Right lobe of liver (tissue), 6 donors: ENCODE measurements around the gene TIGD2. TPM values are rescaled to one million over a fixed set of nuclear protein-coding genes. Genes with fewer than 3 reads are reported as not detected.

Experiments used
- ATAC-seq, 4 donors: fragments of 200-7000 bp; cut with Tn5 transposase; one replicate each; pipeline ENCODE4 v1.9.1; 2020; ENCODE audit warnings: mild to moderate bottlenecking in 4 of 4, moderate library complexity in 4 of 4
- DNase-seq, 3 donors: peaks; one replicate each; pipeline ENCODE4 v3.0.0-alpha.2; 2020
- H3K27ac ChIP-seq, 3 donors: fragments of 200-600 bp; one replicate each; pipeline ENCODE4 v1.8.0; 2022
- H3K27me3 ChIP-seq, 2 donors: fragments of 200-600 bp; one replicate each; pipeline ENCODE4 v1.8.0; 2022
- H3K36me3 ChIP-seq, 4 donors: fragments of 200-600 bp; sonication (generic) in 1 of 4; one replicate each; pipeline versions ENCODE4 v1.5.1 to v1.8.0; 2017 to 2022; ENCODE audit warnings: control low read depth in 1 of 4
- H3K4me1 ChIP-seq, 4 donors: fragments of 200-600 bp; sonication (generic) in 1 of 4; one replicate each; pipeline versions ENCODE4 v1.5.1 to v1.8.0; 2017 to 2022; ENCODE audit warnings: control low read depth in 1 of 4
- H3K4me3 ChIP-seq, 3 donors: fragments of 200-600 bp; one replicate each; pipeline ENCODE4 v1.8.0; 2022
- H3K9me3 ChIP-seq, 4 donors: fragments of 200-600 bp; sonication (generic) in 1 of 4; one replicate each; pipeline versions ENCODE4 v1.5.1 to v1.8.0; 2017 to 2022; ENCODE audit warnings: control low read depth in 1 of 4
- CTCF ChIP-seq, 4 donors: fragments of 200-600 bp in 3 of 4; fragments of 450-650 bp in 1 of 4; IDR thresholded peaks; one replicate each; pipeline versions ENCODE4 v1.5.1 to v1.8.0; 2016 to 2022; ENCODE audit warnings: antibody characterized with exemption in 4 of 4, mild to moderate bottlenecking in 2 of 4
- POLR2A ChIP-seq: fragments of 450-650 bp; IDR thresholded peaks from one replicate; pipeline ENCODE4 v1.6.1; 2017; ENCODE audit warnings: antibody characterized with exemption, mild to moderate bottlenecking
- WGBS: methylation state at CpG from one replicate; pipeline ENCODE4 v1.1.6; 2018; ENCODE audit warnings: low coverage, low lambda C conversion rate; ENCODE audit not compliant: insufficient coverage; ENCODE audit errors: missing lambda C conversion rate; 5-methylcytosine and 5-hydroxymethylcytosine counted together
- intact Hi-C, 2 donors: fragments of 100-400 bp; cut with DNase I; formaldehyde crosslinking; loops; one replicate each; pipeline versions ENCODE4 v1.11.2 to v1.14.1; 2022
- total RNA-seq, 6 experiments: library from RNA; depleted of rRNA in 2 of 6; stranded (reverse); fragments of >200 nt in 2 of 6; fragmentation: NEBNext Ultra II Directional in 3 of 6; extraction: Animal tissue kit (Norgen Biotek cat#: 25700) in 3 of 6; gene quantifications; one replicate each; pipeline versions ENCODE4 v1.1.0 to v1.2.4, GENCODE V29; 2016 to 2023
- donor health status: DM: no; HTN: yes; CAD: no.
- donor health status: DM: no; HTN: no; CAD: no.
- donor health status: DM: no; HTN: no; CAD: no.
- donor health status: DM: no; HTN: yes; CAD: no.
- donor health status: DM: no; HTN: yes; CAD: no.

TIGD2 gene
- total RNA-seq, 6 experiments from 2014 or later, result 8.5 to 16.8 (median 13.8) TPM

GRCh38 chr4:89152972-89153371, 41.6 kb downstream of the TIGD2 start:
- H3K36me3 ChIP-seq, result no peaks in the 10 kb centered on the region
- no peaks in the 10 kb centered on the region for H3K9me3 ChIP-seq
- H3K27me3 ChIP-seq, result no peaks in the 10 kb centered on the region
- intact Hi-C loops, result no loop called here
- WGBS, result 73% methylated on average over 2 of the region's 2 CpGs
- DNase-seq, result no peak
- no peak overlapping the region for H3K27ac ChIP-seq
- ATAC-seq, result no peak
- TF ChIP-seq CTCF (IDR thresholded peaks at IDR 0.05), result no peak
- TF ChIP-seq POLR2A, result no peak
- no peaks in the 10 kb centered on the region for H3K4me1 ChIP-seq
- no peak overlapping the region for H3K4me3 ChIP-seq

- TF ChIP-seq POLR2A (no peak), CTCF (IDR thresholded peaks at IDR 0.05) (no peak)
- Histone ChIP-seq H3K27me3 (no peaks in the 10 kb centered on the region), H3K27ac (no peak overlapping the region), H3K4me1 (no peaks in the 10 kb centered on the region), H3K9me3 (no peaks in the 10 kb centered on the region), H3K36me3 (no peaks in the 10 kb centered on the region), H3K4me3 (no peak overlapping the region)
- intact Hi-C loops, result no loop called here
- DNase-seq, result no peak
- no peak for ATAC-seq
- WGBS, result 87% methylated on average over 9 of the region's 12 CpGs
Observed at GRCh38 chr4:89156174-89156914, 45.0 kb downstream of the TIGD2 start.

- H3K4me1 ChIP-seq, result no peaks in the 10 kb centered on the region
- no peaks in the 10 kb centered on the region for H3K27me3 ChIP-seq
- ATAC-seq (no peak), DNase-seq (no peak)
- TF ChIP-seq POLR2A (no peak), CTCF (IDR thresholded peaks at IDR 0.05) (no peak)
- 72% methylated on average over 6 of the region's 7 CpGs for WGBS
- H3K27ac ChIP-seq, result no peak overlapping the region
- H3K9me3 ChIP-seq, result no peaks in the 10 kb centered on the region
- H3K4me3 ChIP-seq, result no peak overlapping the region
- intact Hi-C loops, result no loop called here
- no peaks in the 10 kb centered on the region for H3K36me3 ChIP-seq
Observed at GRCh38 chr4:89157488-89158024, 46.2 kb downstream of the TIGD2 start.

GRCh38 chr4:89158884-89159503, 47.7 kb downstream of the TIGD2 start:
- DNase-seq, result no peak
- H3K4me3 ChIP-seq, result no peak overlapping the region
- peak; percentile 77 to 85 (median 80) for TF ChIP-seq CTCF (IDR thresholded peaks at IDR 0.05)
- no peak for TF ChIP-seq POLR2A
- no peaks in the 10 kb centered on the region for H3K9me3 ChIP-seq
- ATAC-seq, result peak; percentile 84 to 97 (median 91)
- no peaks in the 10 kb centered on the region for H3K27me3 ChIP-seq
- no peaks in the 10 kb centered on the region for H3K4me1 ChIP-seq
- intact Hi-C loops, result no loop called here
- no peak overlapping the region for H3K27ac ChIP-seq
- H3K36me3 ChIP-seq, result no peaks in the 10 kb centered on the region
- 0% methylated on average over 2 of the region's 2 CpGs for WGBS
